Hematopoietic multipotent progenitor cell treated with erythropoietin and hydrocortisone succinate and interleukin-3 and kit ligand, for 6 days (in vitro differentiated cells): Measurements from ENCODE around the gene ZNF2.

Source experiments
- DNase-seq: peaks from one replicate; pipeline ENCODE4 v3.0.0-alpha.2; 2015

The ZNF2 gene

GRCh38 chr2:95165371-95166064 is at the start of gene ZNF2:
ZNF2 (plus strand) TSS chr2:95165809; CDS start chr2:95176227, 10,418 bp downstream.
- DNase-seq, result peak; percentile 99

- DNase-seq, result no peak
These were observed 44.6 kb upstream of the ZNF2 start for GRCh38 chr2:95121093-95121406.

GRCh38 chr2:95121407-95122196 is 44.0 kb upstream of the ZNF2 start, which contains the start of gene MRPS5:
MRPS5 (minus strand) TSS chr2:95121808; CDS start chr2:95121791, 17 bp downstream.
- peak; percentile 91 for DNase-seq

- peak; percentile 17 for DNase-seq
These were observed 43.4 kb upstream of the ZNF2 start for GRCh38 chr2:95122197-95122551.

- DNase-seq, result no peak
These were observed 26.9 kb upstream of the ZNF2 start for GRCh38 chr2:95138702-95139101.

- no peak for DNase-seq
These were observed 21.8 kb upstream of the ZNF2 start for GRCh38 chr2:95143838-95144237.

GRCh38 chr2:95149397-95149984 is 16.1 kb upstream of the ZNF2 start:
- no peak for DNase-seq

- DNase-seq, result no peak
These were observed 7.2 kb upstream of the ZNF2 start for GRCh38 chr2:95158441-95158840.

GRCh38 chr2:95158891-95159619 is 6.6 kb upstream of the ZNF2 start:
- peak; percentile 52 for DNase-seq

- peak; percentile 84 for DNase-seq
These were observed 5.7 kb upstream of the ZNF2 start, which contains the start of gene ZNF514 for GRCh38 chr2:95159690-95160449. ZNF514 (minus strand) TSS chr2:95159848; CDS start chr2:95153253, 6,595 bp downstream.

- no peak for DNase-seq
These were observed 609 bp upstream of the ZNF2 start for GRCh38 chr2:95165030-95165370.

- no peak for DNase-seq
These were observed 605 bp downstream of the ZNF2 start for GRCh38 chr2:95166065-95166763.

GRCh38 chr2:95171902-95172301 is 6.3 kb downstream of the ZNF2 start:
- DNase-seq, result no peak

- no peak for DNase-seq
These were observed 8.5 kb downstream of the ZNF2 start for GRCh38 chr2:95174031-95174542.

GRCh38 chr2:95179451-95179850 is 13.8 kb downstream of the ZNF2 start:
- DNase-seq, result no peak

- no peak for DNase-seq
These were observed 16.2 kb downstream of the ZNF2 start for GRCh38 chr2:95181774-95182173.

GRCh38 chr2:95185197-95185596 is 19.6 kb downstream of the ZNF2 start:
- DNase-seq, result no peak

- DNase-seq, result no peak
These were observed 20.4 kb downstream of the ZNF2 start for GRCh38 chr2:95185973-95186372.

GRCh38 chr2:95192956-95193355 is 27.3 kb downstream of the ZNF2 start:
- peak; percentile 30 for DNase-seq

- no peak for DNase-seq
These were observed 38.3 kb downstream of the ZNF2 start for GRCh38 chr2:95203911-95204310.

GRCh38 chr2:95204396-95204795 is 38.8 kb downstream of the ZNF2 start:
- no peak for DNase-seq

- DNase-seq, result no peak
These were observed 40.5 kb downstream of the ZNF2 start for GRCh38 chr2:95206096-95206495.
